Mesenchymal stem cell (in vitro differentiated cells and primary cell): ENCODE results near the gene EPS8L1.

Source experiments
- DNase-seq: peaks from one replicate; pipeline ENCODE4 v3.0.0-alpha.2; 2013
- H2AFZ ChIP-seq: one replicate; pipeline ENCODE4 v1.6.1; 2013; ENCODE audit warnings: low read depth, mild to moderate bottlenecking, control low read depth, inconsistent platforms, low read length, moderate library complexity
- H2AK5ac ChIP-seq: 2 replicates; pipeline ENCODE4 v1.6.1; 2013; ENCODE audit warnings: low read length, moderate library complexity, mild to moderate bottlenecking, inconsistent platforms; ENCODE audit not compliant: severe bottlenecking
- H2BK120ac ChIP-seq: one replicate; pipeline ENCODE4 v1.6.1; 2013; ENCODE audit warnings: low read depth, mild to moderate bottlenecking, inconsistent platforms, low read length, moderate library complexity
- H2BK12ac ChIP-seq, 2 experiments: one replicate each; pipeline ENCODE4 v1.6.1; 2013; ENCODE audit warnings: inconsistent platforms in 2 of 2, low read length in 2 of 2, mild to moderate bottlenecking in 2 of 2, moderate library complexity in 2 of 2, control low read depth in 1 of 2
- H2BK15ac ChIP-seq: one replicate; pipeline ENCODE4 v1.6.1; 2013; ENCODE audit warnings: mild to moderate bottlenecking, low read depth, inconsistent platforms; ENCODE audit not compliant: poor library complexity, severe bottlenecking
- H2BK5ac ChIP-seq: 2 replicates; pipeline ENCODE4 v1.6.1; 2013; ENCODE audit warnings: low read depth, mild to moderate bottlenecking, low read length, control low read depth, inconsistent platforms; ENCODE audit not compliant: poor library complexity, severe bottlenecking
- H3K14ac ChIP-seq, 2 experiments: one replicate each; pipeline ENCODE4 v1.6.1; 2013; ENCODE audit warnings: inconsistent platforms in 2 of 2, low read length in 2 of 2, control low read depth in 1 of 2, mild to moderate bottlenecking in 1 of 2, moderate library complexity in 1 of 2
- H3K18ac ChIP-seq, 2 experiments: one replicate each; pipeline ENCODE4 v1.6.1; 2013; ENCODE audit warnings: inconsistent platforms in 2 of 2, low read length in 2 of 2, control low read depth in 1 of 2, low read depth in 1 of 2, mild to moderate bottlenecking in 1 of 2
- H3K23ac ChIP-seq, 2 experiments: one replicate each; pipeline ENCODE4 v1.6.1; 2013; ENCODE audit warnings: inconsistent platforms in 2 of 2, low read length in 2 of 2, mild to moderate bottlenecking in 2 of 2, moderate library complexity in 2 of 2, control low read depth in 1 of 2
- H3K27ac ChIP-seq: 2 replicates; pipeline ENCODE4 v1.5.1; 2013; ENCODE audit warnings: mild to moderate bottlenecking, moderate library complexity, low read length, control low read depth, inconsistent platforms; ENCODE audit not compliant: poor library complexity, severe bottlenecking
- H3K27me3 ChIP-seq, 2 experiments: 2 replicates each; pipeline versions ENCODE4 v1.6.1 to v1.7.0; 2013; ENCODE audit warnings: low read length in 2 of 2, mild to moderate bottlenecking in 2 of 2, moderate library complexity in 2 of 2, control low read depth in 1 of 2, inconsistent platforms in 1 of 2; ENCODE audit not compliant: control insufficient read depth in 1 of 2, insufficient read depth in 1 of 2
- H3K36me3 ChIP-seq, 2 experiments: 2 replicates each; pipeline versions ENCODE4 v1.6.1 to v1.7.0; 2013; ENCODE audit warnings: low read length in 2 of 2, control low read depth in 1 of 2, inconsistent platforms in 1 of 2, low read depth in 1 of 2, mild to moderate bottlenecking in 1 of 2; ENCODE audit not compliant: insufficient read depth in 2 of 2, control insufficient read depth in 1 of 2
- H3K4ac ChIP-seq, 2 experiments: one replicate each; pipeline ENCODE4 v1.6.1; 2013; ENCODE audit warnings: inconsistent platforms in 2 of 2, low read length in 2 of 2, mild to moderate bottlenecking in 2 of 2, moderate library complexity in 2 of 2, control low read depth in 1 of 2, low read depth in 1 of 2
- H3K4me1 ChIP-seq: 2 replicates; pipeline ENCODE4 v1.6.1; 2013; ENCODE audit warnings: low read depth, low read length, control low read depth; ENCODE audit not compliant: control insufficient read depth, insufficient read depth
- H3K4me2 ChIP-seq: 2 replicates; pipeline ENCODE4 v1.6.1; 2013; ENCODE audit warnings: low read length, mild to moderate bottlenecking, inconsistent platforms; ENCODE audit not compliant: poor library complexity, severe bottlenecking
- H3K4me3 ChIP-seq, 2 experiments: 2 replicates each; pipeline versions ENCODE4 v1.5.1 to v1.7.0; 2013; ENCODE audit warnings: low read length in 2 of 2, mild to moderate bottlenecking in 2 of 2, control low read depth in 1 of 2, low read depth in 1 of 2; ENCODE audit not compliant: insufficient read depth in 1 of 2
- H3K79me1 ChIP-seq: replicated peaks from 2 replicates; pipeline ENCODE4 v1.6.1; 2013; ENCODE audit warnings: mild to moderate bottlenecking, control low read depth, low read length, inconsistent platforms; ENCODE audit not compliant: poor library complexity, severe bottlenecking
- H3K9ac ChIP-seq: 2 replicates; pipeline ENCODE4 v1.7.0; 2013; ENCODE audit warnings: mild to moderate bottlenecking, low read length, moderate library complexity
- H3K9me3 ChIP-seq: 2 replicates; pipeline ENCODE4 v1.7.0; 2013; ENCODE audit warnings: mild to moderate bottlenecking, low read length; ENCODE audit not compliant: control insufficient read depth
- H4K8ac ChIP-seq: one replicate; pipeline ENCODE4 v1.6.1; 2013; ENCODE audit warnings: inconsistent platforms, mild to moderate bottlenecking, low read length, moderate library complexity
- H4K91ac ChIP-seq: one replicate; pipeline ENCODE4 v1.6.1; 2013; ENCODE audit warnings: mild to moderate bottlenecking, low read length, inconsistent platforms
- WGBS: methylation state at CpG from one replicate; pipeline ENCODE4 v1.1.7; 2013; ENCODE audit warnings: mixed read lengths; 5-methylcytosine and 5-hydroxymethylcytosine counted together

The EPS8L1 gene

DNA sequence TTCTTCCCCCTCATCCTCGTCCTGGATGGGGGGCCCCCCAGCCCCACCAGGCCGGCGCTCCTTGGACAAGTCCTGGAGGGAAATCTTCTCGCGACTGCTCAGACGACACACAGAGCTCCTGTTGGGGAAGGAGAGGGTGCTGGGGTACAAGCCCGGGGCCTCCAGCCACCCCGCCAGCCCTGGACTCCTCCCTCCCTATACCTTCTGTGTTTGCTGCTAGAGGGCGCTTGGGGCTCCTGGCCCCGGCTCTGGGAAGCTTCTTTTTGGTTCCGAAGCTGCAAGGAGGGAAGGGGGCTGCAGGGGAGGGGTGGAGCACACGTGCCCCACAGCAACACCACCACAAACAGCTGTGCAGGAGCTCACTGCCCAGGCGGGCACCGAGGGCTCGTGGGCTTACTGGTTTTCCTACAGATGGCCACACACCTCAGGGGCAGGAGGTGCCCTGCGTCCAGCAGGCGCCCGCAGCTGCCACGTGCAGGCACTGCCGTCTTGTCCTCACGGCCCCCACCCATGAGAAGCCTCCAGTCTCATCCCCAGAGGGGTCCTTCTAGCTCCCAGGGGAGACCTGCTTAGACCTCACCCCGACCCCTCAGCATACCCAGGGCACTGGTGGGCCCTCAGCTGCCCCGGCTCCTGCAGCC is 20.5 kb downstream of the EPS8L1 start:
- WGBS = 82% methylated on average over 17 of the region's 23 CpGs
- Histone ChIP-seq H3K4me2 (no peak overlapping the region), H3K9me3 (no peaks in the 10 kb centered on the region), H2AFZ (no peak overlapping the region), H2BK5ac (no peak overlapping the region), H3K27ac (no peak overlapping the region), H3K18ac (no peak overlapping the region), H2BK15ac (no peak overlapping the region), H2BK12ac (no peak overlapping the region), H3K14ac (no peak overlapping the region), H3K79me1 (peaks cover 34% of the 10 kb centered on the region), H3K27me3 (no peaks in the 10 kb centered on the region), H3K9ac (no peak overlapping the region), H4K8ac (no peak overlapping the region), H2AK5ac (no peak overlapping the region), H3K23ac (no peak overlapping the region), H3K4ac (no peak overlapping the region), H2BK120ac (no peak overlapping the region), H4K91ac (no peak overlapping the region), H3K36me3 (peaks cover 35 to 79% of the 10 kb centered on the region in 2 experiments), H3K4me3 (no peak overlapping the region), H3K4me1 (peaks cover 16% of the 10 kb centered on the region)
- no peak for DNase-seq

DNA sequence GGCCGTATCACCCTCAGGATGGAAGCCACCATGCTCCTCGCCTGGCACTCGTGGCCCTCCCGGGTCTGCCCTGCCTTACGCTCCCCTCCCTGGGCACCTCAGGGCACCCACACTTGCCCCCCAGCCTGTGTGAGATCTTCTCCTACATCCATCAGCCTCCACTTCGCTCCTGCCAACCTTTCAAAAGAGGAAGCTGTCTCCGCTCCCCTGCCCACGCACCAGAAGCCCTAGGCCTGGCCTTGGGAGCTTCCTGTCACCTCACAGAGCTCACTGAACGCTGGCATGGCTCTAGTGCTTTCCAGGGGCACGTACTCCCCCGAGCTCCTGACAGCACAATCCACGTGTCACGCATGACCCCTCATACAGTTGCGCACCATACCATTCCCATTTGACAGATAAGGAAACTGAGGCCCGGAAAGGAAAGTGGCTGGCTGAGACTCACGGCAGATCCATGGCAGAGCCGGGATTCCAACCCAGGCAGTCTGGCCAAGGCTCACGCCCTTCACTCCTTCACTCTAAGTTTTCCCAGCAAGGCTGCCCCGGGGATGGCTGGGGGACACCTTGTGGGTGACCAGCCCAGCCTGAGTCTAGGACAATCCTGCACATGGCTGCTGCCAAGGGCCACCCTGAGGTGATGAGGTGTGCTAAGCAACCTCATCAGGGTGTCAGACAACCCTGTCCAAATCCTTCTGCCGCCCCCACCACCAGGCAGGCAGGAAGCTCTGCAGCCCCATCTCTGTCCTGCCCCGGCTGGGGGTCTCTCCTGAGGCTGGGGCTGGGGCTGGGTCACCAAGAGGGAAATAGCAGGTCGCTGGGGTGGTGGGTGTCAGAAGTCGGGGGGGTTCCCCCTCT is 22.4 kb downstream of the EPS8L1 start:
- H3K36me3 ChIP-seq = peaks cover 48 to 69% of the 10 kb centered on the region in 2 experiments
- H3K14ac ChIP-seq = no peak overlapping the region
- H2BK120ac ChIP-seq = no peak overlapping the region
- no peak overlapping the region for H3K4me2 ChIP-seq
- no peak overlapping the region for H2AFZ ChIP-seq
- no peak overlapping the region for H2BK15ac ChIP-seq
- H3K18ac ChIP-seq = no peak overlapping the region
- no peak overlapping the region for H4K91ac ChIP-seq
- peaks cover 8% of the 10 kb centered on the region for H3K4me1 ChIP-seq
- no peak overlapping the region for H2BK5ac ChIP-seq
- H3K27me3 ChIP-seq = no peaks in the 10 kb centered on the region
- no peak overlapping the region for H3K4ac ChIP-seq
- no peak overlapping the region for H3K4me3 ChIP-seq
- no peak overlapping the region for H2BK12ac ChIP-seq
- no peak overlapping the region for H3K9ac ChIP-seq
- no peak overlapping the region for H2AK5ac ChIP-seq
- DNase-seq = no peak
- no peak overlapping the region for H3K23ac ChIP-seq
- peaks cover 2% of the 10 kb centered on the region for H3K9me3 ChIP-seq
- WGBS = 97% methylated on average over 23 of the region's 23 CpGs
- H3K27ac ChIP-seq = no peak overlapping the region
- peaks cover 37% of the 10 kb centered on the region for H3K79me1 ChIP-seq
- H4K8ac ChIP-seq = no peak overlapping the region

DNA sequence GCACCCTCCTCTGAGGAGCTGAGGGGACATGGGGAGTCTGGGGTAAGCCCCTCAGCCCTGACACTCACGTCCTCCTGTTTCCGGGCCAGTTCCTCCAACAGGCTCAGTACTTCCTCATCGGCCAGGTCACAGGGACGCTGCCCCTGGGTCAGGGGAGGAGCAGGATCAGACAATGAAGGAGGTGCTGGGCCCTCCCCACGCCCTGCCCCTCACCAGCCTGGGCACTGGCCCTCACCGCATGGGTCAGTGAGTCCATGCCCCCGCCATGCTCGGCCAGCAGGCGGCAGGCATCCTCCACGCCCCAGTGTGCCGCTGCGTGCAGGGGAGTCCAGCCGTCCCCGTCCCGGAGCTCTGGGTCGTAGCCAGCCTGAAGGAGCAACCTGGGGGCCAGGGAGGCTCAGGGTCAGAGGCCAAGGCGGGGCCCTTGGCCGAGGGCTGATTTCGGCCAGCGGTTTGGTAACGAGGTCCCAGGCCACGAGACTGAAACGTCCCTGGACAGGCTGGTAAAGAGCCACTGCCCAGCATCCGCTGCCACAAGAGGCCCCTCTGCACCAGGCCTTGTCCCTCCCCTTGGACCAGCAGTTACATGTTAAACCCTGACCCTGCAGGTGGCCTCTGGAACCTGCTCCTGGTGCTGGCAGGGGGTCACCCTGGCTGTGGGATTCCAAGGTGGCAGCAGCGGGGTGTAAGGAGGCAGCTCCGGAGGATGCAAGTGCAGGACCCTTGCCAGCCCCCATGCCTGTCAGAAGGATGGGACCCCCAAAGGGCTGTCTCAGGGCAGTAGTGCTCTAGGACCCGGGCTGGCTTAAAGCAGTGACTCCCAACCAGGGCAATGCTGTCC is 23.3 kb downstream of the EPS8L1 start:
- Histone ChIP-seq H2BK15ac (no peak overlapping the region), H2BK12ac (no peak overlapping the region), H3K9ac (no peak overlapping the region), H3K4me3 (no peak overlapping the region), H4K91ac (no peak overlapping the region), H3K79me1 (peaks cover 42% of the 10 kb centered on the region), H3K27me3 (no peaks in the 10 kb centered on the region), H3K4me2 (no peak overlapping the region), H3K23ac (no peak overlapping the region), H3K4ac (no peak overlapping the region), H3K18ac (no peak overlapping the region), H3K9me3 (peaks cover 7% of the 10 kb centered on the region), H3K27ac (no peak overlapping the region), H2BK5ac (no peak overlapping the region), H2BK120ac (no peak overlapping the region), H2AFZ (no peak overlapping the region), H3K36me3 (peaks cover 53 to 75% of the 10 kb centered on the region in 2 experiments), H3K14ac (no peak overlapping the region), H2AK5ac (no peak overlapping the region), H3K4me1 (peaks cover 8% of the 10 kb centered on the region), H4K8ac (no peak overlapping the region)
- no peak for DNase-seq
- 97% methylated on average over 27 of the region's 27 CpGs for WGBS
